Endodermal cell (in vitro differentiated cells): ENCODE results near the gene BBC3. TPM values are rescaled to one million over a fixed set of nuclear protein-coding genes. Genes with fewer than 3 reads are reported as not detected.
A peak's percentile ranks its signal among the peaks of the same experiment; 100 is the strongest.
"Not testable (repeated sequence)": the region's sequence is repeated elsewhere in the genome, so short reads cannot be mapped to it uniquely, and the experiment has no call there.

Experiments
- DNase-seq: peaks from one replicate; pipeline ENCODE4 v3.0.0-alpha.2; 2017
- H3K27ac ChIP-seq: 2 replicates; pipeline ENCODE4 v1.5.1; 2013; ENCODE audit warnings: mild to moderate bottlenecking, low read depth, low read length, moderate library complexity
- H3K27me3 ChIP-seq: 2 replicates; pipeline ENCODE4 v1.6.1; 2013; ENCODE audit warnings: mild to moderate bottlenecking, low read length, moderate library complexity; ENCODE audit not compliant: insufficient read depth, control insufficient read depth, poor library complexity, severe bottlenecking
- H3K36me3 ChIP-seq: 2 replicates; pipeline ENCODE4 v1.7.0; 2013; ENCODE audit warnings: mild to moderate bottlenecking, low read length, moderate library complexity; ENCODE audit not compliant: control insufficient read depth, insufficient read depth
- H3K4me1 ChIP-seq: one replicate; pipeline ENCODE4 v1.7.0; 2013; ENCODE audit warnings: low read length; ENCODE audit not compliant: control insufficient read depth, insufficient read depth
- H3K4me3 ChIP-seq: 2 replicates; pipeline ENCODE4 v1.5.1; 2013; ENCODE audit warnings: mild to moderate bottlenecking, low read length, moderate library complexity
- H3K9ac ChIP-seq: 2 replicates; pipeline ENCODE4 v1.6.1; 2013; ENCODE audit warnings: mild to moderate bottlenecking, low read length, moderate library complexity; ENCODE audit not compliant: poor library complexity, severe bottlenecking; ENCODE audit errors: extremely low read depth
- H3K9me3 ChIP-seq: 2 replicates; pipeline ENCODE4 v1.6.1; 2013; ENCODE audit warnings: mild to moderate bottlenecking, low read length, moderate library complexity; ENCODE audit not compliant: control insufficient read depth
- H3K27ac Mint-ChIP-seq: 2 replicates; pipeline ENCODE4 v1.8.0; 2020; ENCODE audit warnings: mixed read lengths
- H3K27me3 Mint-ChIP-seq: 2 replicates; pipeline ENCODE4 v1.8.0; 2021; ENCODE audit warnings: mild to moderate bottlenecking, mixed read lengths; ENCODE audit not compliant: insufficient read depth
- H3K36me3 Mint-ChIP-seq: 2 replicates; pipeline ENCODE4 v1.8.0; 2020; ENCODE audit warnings: low read depth, mixed read lengths
- H3K4me1 Mint-ChIP-seq: 2 replicates; pipeline ENCODE4 v1.8.0; 2020; ENCODE audit warnings: mixed read lengths
- H3K4me3 Mint-ChIP-seq: 2 replicates; pipeline ENCODE4 v1.8.0; 2020; ENCODE audit warnings: mild to moderate bottlenecking, moderate library complexity, mixed read lengths
- H3K9me3 Mint-ChIP-seq: 2 replicates; pipeline ENCODE4 v1.8.0; 2020; ENCODE audit warnings: mild to moderate bottlenecking, mixed read lengths
- WGBS, 2 experiments: methylation state at CpG; one replicate each; pipeline versions ENCODE4 v1.1.5 to v1.1.7; 2013; ENCODE audit warnings: missing lambda C conversion rate in 2 of 2, mixed read lengths in 1 of 2; ENCODE audit not compliant: insufficient coverage in 1 of 2, insufficient read length in 1 of 2; 5-methylcytosine and 5-hydroxymethylcytosine counted together
- long read RNA-seq, 4 experiments: library from polyadenylated mRNA in 2 of 4; library from RNA in 1 of 4; library from capped mRNA in 1 of 4; stranded (forward) in 3 of 4; unstranded in 1 of 4; transcript quantifications; one replicate each; pipeline ENCODE4 v2.0.0, GENCODE V29; 2020 to 2021; ENCODE audit warnings: inconsistent platforms in 1 of 4
- polyA plus RNA-seq, 2 experiments: library from polyadenylated mRNA; stranded (reverse); fragments of 50-300 nt; gene quantifications; one replicate each; pipeline ENCODE4 v1.2.3, GENCODE V29; 2013
- total RNA-seq, 2 donors: library from RNA; stranded (reverse); fragmentation: NEBNext Ultra II Directional in 1 of 2; extraction: Animal tissue kit (Norgen Biotek cat#: 25700) in 1 of 2; gene quantifications; 2 replicates in 1 of 2; 3 replicates in 1 of 2; pipeline ENCODE4 v1.2.1, GENCODE V29; 2021
- TF ChIP-seq, protein P1 (sequence below): fragments of 200-600 bp; sonication (generic); conservative IDR thresholded peaks from 2 replicates; pipeline ENCODE4 v1.5.0; 2021; ENCODE audit warnings: antibody characterized with exemption, mild to moderate bottlenecking

Gene BBC3, protein sequence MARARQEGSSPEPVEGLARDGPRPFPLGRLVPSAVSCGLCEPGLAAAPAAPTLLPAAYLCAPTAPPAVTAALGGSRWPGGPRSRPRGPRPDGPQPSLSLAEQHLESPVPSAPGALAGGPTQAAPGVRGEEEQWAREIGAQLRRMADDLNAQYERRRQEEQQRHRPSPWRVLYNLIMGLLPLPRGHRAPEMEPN
- total RNA-seq, result 10 to 100 TPM in 1 of 2 donors, 1 to 10 TPM in 1; 8.8 to 13.4 TPM
- 25.1 TPM for polyA plus RNA-seq (2013, experiment 1 of 2)
- polyA plus RNA-seq (2013, experiment 2 of 2), result 23.6 TPM
- long read RNA-seq, experiment 1, partial matches to known transcripts, result 1 of 6 reads
- long read RNA-seq, experiment 1, other reads (novel, unspliced or antisense), result 1 of 6 reads
- long read RNA-seq, experiment 2, transcript BBC3-203 (4 exons, 1,838 nt), result major isoform, 12 of 24 reads
- long read RNA-seq, experiment 2, partial matches to known transcripts, result 1 of 24 reads
- long read RNA-seq, experiment 2, other reads (novel, unspliced or antisense), result 9 of 24 reads
- long read RNA-seq, experiment 3, result 0 reads
- long read RNA-seq, experiment 4, transcript BBC3-206 (1 exons, 1,747 nt), result major isoform, 18 of 23 reads
- long read RNA-seq, experiment 4, partial matches to known transcripts, result 0 of 23 reads
- long read RNA-seq, experiment 4, other reads (novel, unspliced or antisense), result 2 of 23 reads

DNA sequence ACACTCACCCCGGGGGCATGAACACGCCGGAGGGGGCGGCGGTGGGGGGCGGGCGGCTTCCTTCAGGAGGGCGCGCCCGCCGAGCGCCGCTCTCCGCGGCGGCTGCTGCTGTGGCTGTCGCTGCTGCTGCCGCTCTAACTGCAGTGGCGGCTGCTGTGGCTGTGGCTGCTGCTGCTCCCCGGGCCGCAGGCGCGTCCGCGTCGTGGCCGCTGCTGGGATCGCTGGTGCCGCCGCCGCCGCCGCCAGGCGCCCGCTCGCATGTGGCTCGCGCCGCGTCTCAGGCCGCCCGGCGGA is at the start of gene BBC3:
Gene BBC3 (minus strand): TSS at position 279 of the 294 bp plus-strand sequence. CDS start 2,768 bp downstream, outside the sequence.
- no peaks in the 10 kb centered on the region for H3K36me3 ChIP-seq
- H3K9me3 Mint-ChIP-seq, result no peaks in the 10 kb centered on the region
- peak within 1 kb of the TSS; percentile 83 for H3K9ac ChIP-seq
- H3K36me3 Mint-ChIP-seq, result no peaks in the 10 kb centered on the region
- TF ChIP-seq, protein P1, sequence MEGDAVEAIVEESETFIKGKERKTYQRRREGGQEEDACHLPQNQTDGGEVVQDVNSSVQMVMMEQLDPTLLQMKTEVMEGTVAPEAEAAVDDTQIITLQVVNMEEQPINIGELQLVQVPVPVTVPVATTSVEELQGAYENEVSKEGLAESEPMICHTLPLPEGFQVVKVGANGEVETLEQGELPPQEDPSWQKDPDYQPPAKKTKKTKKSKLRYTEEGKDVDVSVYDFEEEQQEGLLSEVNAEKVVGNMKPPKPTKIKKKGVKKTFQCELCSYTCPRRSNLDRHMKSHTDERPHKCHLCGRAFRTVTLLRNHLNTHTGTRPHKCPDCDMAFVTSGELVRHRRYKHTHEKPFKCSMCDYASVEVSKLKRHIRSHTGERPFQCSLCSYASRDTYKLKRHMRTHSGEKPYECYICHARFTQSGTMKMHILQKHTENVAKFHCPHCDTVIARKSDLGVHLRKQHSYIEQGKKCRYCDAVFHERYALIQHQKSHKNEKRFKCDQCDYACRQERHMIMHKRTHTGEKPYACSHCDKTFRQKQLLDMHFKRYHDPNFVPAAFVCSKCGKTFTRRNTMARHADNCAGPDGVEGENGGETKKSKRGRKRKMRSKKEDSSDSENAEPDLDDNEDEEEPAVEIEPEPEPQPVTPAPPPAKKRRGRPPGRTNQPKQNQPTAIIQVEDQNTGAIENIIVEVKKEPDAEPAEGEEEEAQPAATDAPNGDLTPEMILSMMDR, result no peak
- H3K4me3 ChIP-seq, result peak within 1 kb of the TSS; percentile 95
- H3K27me3 ChIP-seq, result no peaks in the 10 kb centered on the region
- peaks cover 12% of the 10 kb centered on the region for H3K4me1 ChIP-seq
- no peaks in the 10 kb centered on the region for H3K9me3 ChIP-seq
- 0% methylated on average over 25 to 43 of the region's 43 CpGs for WGBS, 2 experiments
- peaks cover 9% of the 10 kb centered on the region for H3K4me1 Mint-ChIP-seq
- H3K4me3 Mint-ChIP-seq, result no peak within 1 kb of the TSS
- H3K27ac Mint-ChIP-seq, result peak within 1 kb of the TSS; percentile 84
- peaks cover 7% of the 10 kb centered on the region for H3K27me3 Mint-ChIP-seq
- DNase-seq, result no peak
- H3K27ac ChIP-seq, result peak within 1 kb of the TSS; percentile 80

- TF ChIP-seq, protein P1, result peak; percentile 77
- Mint-ChIP-seq H3K27ac (no peak overlapping the region), H3K27me3 (peaks cover 10% of the 10 kb centered on the region), H3K36me3 (peaks cover 5% of the 10 kb centered on the region), H3K4me1 (no peaks in the 10 kb centered on the region), H3K4me3 (no peak overlapping the region), H3K9me3 (no peaks in the 10 kb centered on the region)
- H3K9ac ChIP-seq, result no peak overlapping the region
- peak; percentile 93 for DNase-seq
- H3K27me3 ChIP-seq, result no peaks in the 10 kb centered on the region
- no peaks in the 10 kb centered on the region for H3K9me3 ChIP-seq
- no peaks in the 10 kb centered on the region for H3K4me1 ChIP-seq
- 91% methylated on average over 4 to 12 of the region's 13 CpGs for WGBS, 2 experiments
- H3K36me3 ChIP-seq, result peaks cover 2% of the 10 kb centered on the region
- no peak overlapping the region for H3K27ac ChIP-seq
- H3K4me3 ChIP-seq, result no peak overlapping the region
Measured at GRCh38 chr19:47280183-47280797, 49.3 kb upstream of the BBC3 start.

DNA sequence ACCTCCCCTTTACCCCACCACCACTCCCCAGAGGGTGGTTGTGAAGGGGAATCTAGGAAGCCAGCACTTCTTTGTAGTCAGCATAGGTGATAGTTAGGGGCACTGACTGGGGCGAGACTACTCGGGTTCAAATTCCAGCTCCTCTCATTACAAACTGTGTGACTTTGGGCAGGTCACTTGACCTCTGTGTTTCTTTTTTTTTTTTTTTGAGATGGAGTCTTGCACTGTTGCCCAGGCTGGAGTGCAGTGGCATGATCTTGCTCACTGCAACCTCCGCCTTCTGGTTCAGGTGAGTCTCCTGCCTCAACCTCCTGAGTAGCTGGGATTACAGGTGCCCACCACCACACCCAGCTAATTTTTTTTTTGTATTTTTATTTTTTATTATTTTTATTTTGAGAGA is 45.5 kb upstream of the BBC3 start:
- 93% methylated on average over 3 of the region's 3 CpGs; no CpG with 5 or more reads in 1 of the 2 experiments for WGBS, 2 experiments
- not testable (repeated sequence) for DNase-seq

More for the DNA sequence above, 45.5 kb upstream of the BBC3 start:
- not testable (repeated sequence) for H3K4me1 Mint-ChIP-seq, H3K9me3 Mint-ChIP-seq, H3K27ac ChIP-seq, H3K36me3 Mint-ChIP-seq, H3K4me1 ChIP-seq, H3K27me3 ChIP-seq, H3K27ac Mint-ChIP-seq, H3K36me3 ChIP-seq, H3K9ac ChIP-seq, H3K9me3 ChIP-seq, H3K4me3 ChIP-seq
- Mint-ChIP-seq H3K4me3 (peak overlapping the region; percentile 80), H3K27me3 (peaks cover 12% of the 10 kb centered on the region)
